ENCODE data around the gene CTNS.

GRCh38 chr17:3636154-3636907 lies at the start of gene CTNS, which contains the start of gene SHPK:
- TF ChIP-seq POLR2A (IDR thresholded peaks at IDR 0.05) = peak; percentile 79 to 81
- TF ChIP-seq CTCF (IDR thresholded peaks at IDR 0.05 in 4 of 5, conservative IDR thresholded peaks at IDR 0.05 in 1 of 5) = peak in 1 of 5 experiments; percentile 17
